Adrenal gland (tissue), 19 donors: ENCODE results near the gene CFAP299. TPM values are rescaled to one million over a fixed set of nuclear protein-coding genes. Genes with fewer than 3 reads are reported as not detected.
"Not testable (repeated sequence)": the region's sequence is repeated elsewhere in the genome, so short reads cannot be mapped to it uniquely, and the experiment has no call there.

Source experiments
- DNase-seq, 7 donors: peaks; one replicate each; pipeline ENCODE4 v3.0.0-alpha.2; 2019 to 2020
- H3K27ac ChIP-seq, 5 donors: fragments of 200-600 bp; sonication (generic) in 4 of 5; 1 replicate in 3 of 5; 2 replicates in 2 of 5; pipeline versions ENCODE4 v1.5.1 to v1.8.0; 2016 to 2020; ENCODE audit warnings: mild to moderate bottlenecking in 1 of 5
- H3K27me3 ChIP-seq: fragments of 200-600 bp; 2 replicates; pipeline ENCODE4 v1.8.0; 2021
- H3K36me3 ChIP-seq, 2 donors: fragments of 200-600 bp; replicated peaks in 1 of 2; 1 replicate in 1 of 2; 2 replicates in 1 of 2; pipeline versions ENCODE4 v1.5.1 to v1.8.0; 2018 to 2022
- H3K4me1 ChIP-seq, 2 donors: fragments of 200-600 bp; replicated peaks in 1 of 2; 1 replicate in 1 of 2; 2 replicates in 1 of 2; pipeline versions ENCODE4 v1.5.1 to v1.8.0; 2018 to 2021
- H3K4me3 ChIP-seq, 4 donors: fragments of 200-600 bp; sonication (generic) in 3 of 4; one replicate each; pipeline ENCODE4 v1.5.1; 2016 to 2018
- H3K9me3 ChIP-seq, 3 donors: fragments of 200-600 bp; sonication (generic) in 1 of 3; replicated peaks in 1 of 3; 1 replicate in 2 of 3; 2 replicates in 1 of 3; pipeline versions ENCODE4 v1.5.1 to v1.8.0; 2016 to 2021
- POLR2A ChIP-seq, 2 donors: fragments of 450-650 bp; IDR thresholded peaks; one replicate each; pipeline ENCODE4 v1.6.1; 2017; ENCODE audit warnings: antibody characterized with exemption in 2 of 2, mild to moderate bottlenecking in 2 of 2, moderate library complexity in 1 of 2
- WGBS, 4 donors: extraction: QIAGEN DNeasy Blood & Tissue Kit in 2 of 4; methylation state at CpG; one replicate each; pipeline versions ENCODE4 v1.1.5 to v1.1.7; 2013 to 2017; 5-methylcytosine and 5-hydroxymethylcytosine counted together
- intact Hi-C, 2 donors: fragments of 100-400 bp; cut with DNase I; formaldehyde crosslinking; loops; one replicate each; pipeline versions ENCODE4 v1.14.1 to v1.15.0; 2022 to 2023
- long read RNA-seq, 10 donors: library from polyadenylated mRNA in 3 of 10; unstranded in 2 of 10; stranded (forward) in 1 of 10; transcript quantifications; one replicate each; pipeline ENCODE4 v2.0.0 and lab custom pipeline, GENCODE V29; 2021 to 2026
- polyA plus RNA-seq, 3 donors: library from polyadenylated mRNA; stranded (reverse); fragments of 200-250 nt in 2 of 3; fragments of 350-450 nt in 1 of 3; fragmentation: Illumina TruSeq in 1 of 3; extraction: RNeasy Lipid Tissue Mini Kit (QIAGEN cat#74804) in 1 of 3; gene quantifications; one replicate each; pipeline ENCODE4 v1.2.3, GENCODE V29; 2013 to 2014
- total RNA-seq, 9 donors: library from RNA; depleted of rRNA in 4 of 9; stranded (reverse); fragments of >200 nt in 4 of 9; fragments of 120-200 nt in 1 of 9; fragmentation: NEBNext Ultra II Directional in 1 of 9; extraction: Animal tissue kit (Norgen Biotek cat#: 25700) in 1 of 9; gene quantifications; one replicate each; pipeline versions ENCODE4 v1.1.0 to v1.2.4, GENCODE V29; 2013 to 2023
- TF ChIP-seq, protein P1 (sequence below), 6 experiments: fragments of 450-650 bp in 4 of 6; fragments of 200-600 bp in 2 of 6; sonication (generic) in 1 of 6; IDR thresholded peaks; 1 replicate in 5 of 6; 2 replicates in 1 of 6; pipeline versions ENCODE4 v1.5.1 to v1.8.0; 2016 to 2021; ENCODE audit warnings: antibody characterized with exemption in 6 of 6, mild to moderate bottlenecking in 2 of 6, moderate library complexity in 1 of 6
- donor health status: healthy with polysubstance abuse.
- donor health status: Bipolar disorder and iron deficiency.
- donor health status: DM: yes; HTN: yes; CAD: no.
- donor health status: DM: no; HTN: no; CAD: no.
- donor health status: DM: no; HTN: no; CAD: no.
- donor health status: DM: yes; HTN: yes; CAD: no.

CFAP299 gene
- total RNA-seq = not detected
- not detected for polyA plus RNA-seq
- long read RNA-seq, donor 1 = 0 reads
- long read RNA-seq, donor 2 = 0 reads
- long read RNA-seq, donor 3 = 0 reads
- long read RNA-seq, donor 4 = 0 reads
- long read RNA-seq, donor 5 = 0 reads
- long read RNA-seq, donor 6 = 0 reads
- long read RNA-seq, donor 7 = 0 reads
- long read RNA-seq, donor 8 = 0 reads
- long read RNA-seq, donor 9 = 0 reads
- long read RNA-seq, donor 10 = 0 reads

DNA sequence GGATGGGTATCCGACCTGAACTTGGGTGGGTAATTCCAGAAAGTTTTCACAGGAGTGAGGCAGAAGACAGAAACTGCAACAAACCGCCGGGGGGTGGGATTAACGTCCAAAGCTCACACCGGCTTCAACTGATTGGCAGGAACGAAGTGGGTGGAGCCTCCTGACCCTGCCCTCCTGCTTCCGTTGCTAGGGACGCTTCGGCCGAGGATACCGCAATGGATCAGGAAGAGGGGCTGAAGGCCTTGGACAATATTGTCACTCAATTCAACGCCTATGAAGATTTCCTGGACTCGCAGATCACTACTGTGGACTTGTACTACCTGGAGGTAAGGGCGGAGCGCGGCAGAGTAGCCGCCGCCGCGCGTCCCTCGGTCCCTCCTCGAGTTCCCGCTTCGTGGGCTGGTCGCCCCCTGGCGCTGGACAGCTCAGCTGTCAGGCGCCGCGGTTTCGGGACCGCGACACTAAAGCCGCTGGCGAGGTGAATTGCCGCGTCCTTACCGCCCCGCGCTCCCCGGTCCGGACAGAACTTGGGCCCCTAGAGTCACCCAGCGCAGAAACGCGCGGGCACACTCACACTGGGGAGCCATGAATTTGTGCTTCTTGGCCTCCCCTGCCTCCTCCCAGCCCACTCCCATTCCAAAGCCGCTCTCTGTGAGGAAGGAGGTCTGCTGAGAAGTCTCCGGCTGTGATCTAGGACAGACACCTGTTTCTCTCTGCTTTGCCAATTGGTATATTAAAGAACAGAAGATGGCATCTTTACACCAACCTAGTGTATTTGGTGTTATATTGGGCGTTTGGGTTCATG lies at the start of gene CFAP299:
Gene CFAP299, plus strand, starts transcription at position 177 of the 805 bp plus-strand sequence.
- TF ChIP-seq, protein P1, sequence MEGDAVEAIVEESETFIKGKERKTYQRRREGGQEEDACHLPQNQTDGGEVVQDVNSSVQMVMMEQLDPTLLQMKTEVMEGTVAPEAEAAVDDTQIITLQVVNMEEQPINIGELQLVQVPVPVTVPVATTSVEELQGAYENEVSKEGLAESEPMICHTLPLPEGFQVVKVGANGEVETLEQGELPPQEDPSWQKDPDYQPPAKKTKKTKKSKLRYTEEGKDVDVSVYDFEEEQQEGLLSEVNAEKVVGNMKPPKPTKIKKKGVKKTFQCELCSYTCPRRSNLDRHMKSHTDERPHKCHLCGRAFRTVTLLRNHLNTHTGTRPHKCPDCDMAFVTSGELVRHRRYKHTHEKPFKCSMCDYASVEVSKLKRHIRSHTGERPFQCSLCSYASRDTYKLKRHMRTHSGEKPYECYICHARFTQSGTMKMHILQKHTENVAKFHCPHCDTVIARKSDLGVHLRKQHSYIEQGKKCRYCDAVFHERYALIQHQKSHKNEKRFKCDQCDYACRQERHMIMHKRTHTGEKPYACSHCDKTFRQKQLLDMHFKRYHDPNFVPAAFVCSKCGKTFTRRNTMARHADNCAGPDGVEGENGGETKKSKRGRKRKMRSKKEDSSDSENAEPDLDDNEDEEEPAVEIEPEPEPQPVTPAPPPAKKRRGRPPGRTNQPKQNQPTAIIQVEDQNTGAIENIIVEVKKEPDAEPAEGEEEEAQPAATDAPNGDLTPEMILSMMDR (IDR thresholded peaks at IDR 0.05) = peak in 3 of 6 experiments; percentile 5 to 40 (median 12)
- no peak for TF ChIP-seq POLR2A (IDR thresholded peaks at IDR 0.05)
- peak; percentile 66 to 83 (median 74) for DNase-seq
- WGBS, 4 donors = 1 to 2% (median 1%) methylated on average over 15 to 49 of the region's 49 CpGs
- H3K9me3 ChIP-seq = no peaks in the 10 kb centered on the region
- peaks cover 0 to 9% of the 10 kb centered on the region in 2 donors for H3K4me1 ChIP-seq
- H3K27ac ChIP-seq = no peak within 1 kb of the TSS
- H3K4me3 ChIP-seq = peak within 1 kb of the TSS in 2 of 4 donors; percentile 7 to 55
- H3K27me3 ChIP-seq = peaks cover 5% of the 10 kb centered on the region
- intact Hi-C loops = no loop called here
- no peaks in the 10 kb centered on the region for H3K36me3 ChIP-seq

DNA sequence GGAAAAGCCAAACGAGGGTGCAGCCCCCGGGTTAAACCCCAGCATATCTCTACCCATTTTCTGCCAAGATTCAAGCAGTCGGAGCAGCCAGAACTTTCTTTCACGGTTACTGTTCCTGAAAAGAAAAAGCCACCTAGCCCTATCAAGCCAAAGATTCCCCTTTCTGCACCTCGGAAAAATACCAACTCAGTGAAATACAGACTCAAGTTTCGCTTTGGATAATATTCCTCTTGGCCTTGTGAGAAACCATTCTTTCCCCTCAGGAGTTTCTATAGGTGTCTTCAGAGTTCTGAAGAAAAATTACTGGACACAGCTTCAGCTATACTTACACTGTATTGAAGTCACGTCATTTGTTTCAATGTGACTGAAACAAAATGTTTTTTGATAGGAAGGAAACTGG lies 49.1 kb upstream of the CFAP299 start:
- H3K4me3 ChIP-seq = no peak overlapping the region
- no peaks in the 10 kb centered on the region for H3K36me3 ChIP-seq
- no peaks in the 10 kb centered on the region for H3K9me3 ChIP-seq
- DNase-seq = no peak
- no peaks in the 10 kb centered on the region for H3K4me1 ChIP-seq
- no peak overlapping the region for H3K27ac ChIP-seq
- TF ChIP-seq POLR2A (IDR thresholded peaks at IDR 0.05) = no peak
- TF ChIP-seq, protein P1 (IDR thresholded peaks at IDR 0.05) = no peak
- H3K27me3 ChIP-seq = no peaks in the 10 kb centered on the region
- 55 to 61% (median 57%) methylated on average over 7 of the region's 7 CpGs for WGBS, 4 donors
- intact Hi-C loops = no loop called here

DNA sequence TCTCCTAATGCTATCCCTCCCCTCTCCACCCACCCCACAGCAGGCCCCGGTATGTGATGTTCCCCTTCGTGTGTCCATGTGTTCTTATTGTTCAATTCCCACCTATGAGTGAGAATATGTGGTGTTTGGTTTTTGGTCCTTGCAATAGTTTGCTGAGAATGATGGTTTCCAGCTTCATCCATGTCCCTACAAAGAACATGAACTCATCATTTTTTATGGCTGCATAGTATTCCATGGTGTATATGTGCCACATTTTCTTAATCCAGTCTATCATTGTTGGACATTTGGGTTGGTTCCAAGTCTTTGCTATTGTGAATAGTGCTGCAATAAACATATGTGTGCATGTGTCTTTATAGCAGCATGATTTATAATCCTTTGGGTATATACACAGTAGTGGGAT lies 44.9 kb upstream of the CFAP299 start:
- intact Hi-C loops, H3K9me3 ChIP-seq, H3K27me3 ChIP-seq, H3K4me3 ChIP-seq, H3K27ac ChIP-seq, H3K4me1 ChIP-seq, H3K36me3 ChIP-seq, DNase-seq: not testable (repeated sequence)
- 87 to 94% (median 91%) methylated on average over 2 of the region's 2 CpGs for WGBS, 4 donors

DNA sequence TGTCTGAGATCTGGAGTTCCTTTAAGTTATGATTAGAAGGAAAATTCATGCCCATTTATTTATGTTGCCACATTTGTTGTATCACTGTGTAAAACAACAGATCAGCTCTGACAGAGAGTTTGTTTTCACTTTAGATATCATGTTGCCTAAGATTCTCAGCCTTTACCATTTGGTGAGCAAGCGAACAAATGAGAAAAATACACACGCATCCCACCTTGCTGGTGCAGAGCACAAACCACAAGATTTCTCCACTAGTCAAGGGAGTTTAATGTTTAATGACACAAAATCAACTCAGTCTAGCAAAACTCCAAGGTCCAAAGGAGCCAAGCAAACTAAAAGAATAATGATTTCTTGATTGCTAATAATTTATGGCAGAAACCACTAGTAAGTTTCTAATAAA lies 41.3 kb upstream of the CFAP299 start:
- H3K27me3 ChIP-seq = no peaks in the 10 kb centered on the region
- TF ChIP-seq POLR2A (IDR thresholded peaks at IDR 0.05) = no peak
- TF ChIP-seq, protein P1 (IDR thresholded peaks at IDR 0.05) = no peak
- DNase-seq = no peak
- H3K4me1 ChIP-seq = no peaks in the 10 kb centered on the region
- intact Hi-C loops = no loop called here
- H3K4me3 ChIP-seq = no peak overlapping the region
- WGBS, 4 donors = 56 to 85% (median 84%) methylated on average over 2 of the region's 2 CpGs
- no peaks in the 10 kb centered on the region for H3K36me3 ChIP-seq
- no peak overlapping the region for H3K27ac ChIP-seq
- no peaks in the 10 kb centered on the region for H3K9me3 ChIP-seq
